ENCODE results near the gene MPO.

MPO gene

DNA sequence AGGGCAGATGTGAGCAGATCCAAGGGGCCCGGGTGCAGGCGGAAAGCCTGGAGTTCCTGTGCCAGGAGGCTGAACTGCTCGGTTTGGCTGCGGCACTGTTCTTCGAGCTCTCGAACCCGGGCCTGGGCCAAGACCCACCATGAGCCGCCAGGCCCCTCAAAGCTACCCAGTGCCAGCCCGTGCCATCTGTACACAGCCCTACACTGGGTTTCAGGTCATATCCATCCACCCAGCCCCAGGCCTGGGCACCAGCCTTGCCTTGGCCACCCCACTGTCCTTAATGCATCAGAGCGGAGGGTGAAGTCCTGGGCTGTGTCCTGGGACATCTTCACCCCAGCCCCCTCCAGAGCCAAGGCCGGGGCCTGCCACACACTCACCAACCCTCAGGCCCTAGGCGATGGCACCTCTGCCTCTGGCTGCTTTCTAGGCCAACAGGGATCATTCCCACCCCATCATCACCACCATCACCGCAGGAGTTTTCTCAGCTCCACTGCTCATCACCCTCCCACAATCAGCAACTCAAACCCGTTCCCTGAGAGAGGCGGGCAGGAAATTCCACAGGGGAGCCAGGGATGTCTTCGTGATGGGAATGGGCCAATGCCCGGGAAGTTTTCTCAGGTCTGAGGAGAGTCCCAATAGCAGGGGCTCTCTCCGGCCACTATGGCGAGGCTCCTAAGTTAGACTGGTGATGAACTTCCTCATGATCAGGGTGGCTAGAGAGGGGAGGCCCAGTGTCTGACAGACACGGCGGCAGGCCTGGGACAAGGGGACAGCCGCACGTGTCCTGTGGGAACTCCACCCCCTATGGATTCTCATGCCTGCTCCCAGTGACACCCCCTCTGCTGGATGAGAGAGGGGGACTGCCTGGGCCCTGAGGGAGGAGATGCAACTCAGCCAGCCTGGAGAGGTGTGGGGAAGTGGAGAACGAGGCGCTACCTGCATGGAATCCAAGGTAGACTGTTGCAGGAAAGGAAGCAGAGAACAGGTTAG lies 38.7 kb upstream of the MPO start:
- DNase-seq, result no peak

GRCh38 chr17:58318627-58319172 lies 38.0 kb upstream of the MPO start:
- no peak for DNase-seq

GRCh38 chr17:58318065-58318481 lies 37.3 kb upstream of the MPO start:
- DNase-seq, result no peak

DNA sequence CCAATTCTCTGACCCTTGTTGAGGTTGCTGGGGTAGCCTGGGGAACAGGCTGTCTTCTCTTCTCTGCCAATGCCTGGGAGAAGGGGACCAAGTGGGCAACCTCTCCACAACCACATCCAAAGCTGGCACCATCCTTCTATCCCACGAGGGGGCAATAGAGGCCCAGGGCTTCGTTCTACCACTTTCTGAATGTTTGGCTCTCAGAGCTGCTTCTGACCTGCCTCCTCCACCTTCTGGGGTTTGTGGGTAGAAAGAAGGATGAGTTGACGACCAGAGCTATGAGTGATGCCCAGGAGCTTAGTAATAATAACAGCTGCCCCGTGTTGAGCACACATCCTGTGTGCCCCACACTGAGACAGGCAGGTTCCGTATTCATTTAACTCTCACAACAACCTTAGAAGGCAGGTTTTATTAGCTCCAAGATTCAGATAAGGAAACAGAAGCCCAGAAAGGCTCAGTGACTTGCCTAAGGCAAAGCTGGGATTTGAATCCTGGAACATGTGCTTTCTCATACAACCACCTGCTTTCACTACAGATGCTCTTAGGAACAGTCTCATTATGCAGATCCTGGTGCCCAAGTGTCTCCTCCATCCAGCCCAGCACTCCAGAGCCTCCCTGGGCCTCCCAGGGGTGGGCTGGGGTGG lies 36.8 kb upstream of the MPO start:
- peak; percentile 81 to 87 for DNase-seq

GRCh38 chr17:58316260-58316960 lies 35.7 kb upstream of the MPO start:
- DNase-seq, result no peak

- DNase-seq, result no peak
Observed at GRCh38 chr17:58315750-58316149, 35.0 kb upstream of the MPO start.

DNA sequence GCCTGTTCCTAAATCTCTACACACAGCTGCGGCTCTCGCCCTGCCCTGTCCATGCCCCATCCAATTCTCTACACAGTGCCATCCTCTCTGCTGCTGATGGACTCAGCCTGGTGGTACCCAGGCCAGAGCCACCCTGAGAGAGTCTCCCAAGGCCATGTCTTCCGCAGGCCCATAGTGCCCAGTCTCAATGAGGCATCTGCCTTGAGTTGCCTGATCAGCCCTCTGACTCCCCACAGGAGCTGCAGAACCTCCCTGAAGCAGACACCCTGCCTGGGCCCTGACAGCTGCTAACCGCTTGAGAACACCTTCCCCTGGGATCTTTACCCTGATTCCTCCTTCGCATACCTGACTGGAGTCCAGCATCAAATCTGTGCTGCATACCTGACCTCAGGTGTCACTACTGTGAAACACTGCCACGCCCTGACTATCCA lies 34.6 kb upstream of the MPO start:
- no peak for DNase-seq

DNA sequence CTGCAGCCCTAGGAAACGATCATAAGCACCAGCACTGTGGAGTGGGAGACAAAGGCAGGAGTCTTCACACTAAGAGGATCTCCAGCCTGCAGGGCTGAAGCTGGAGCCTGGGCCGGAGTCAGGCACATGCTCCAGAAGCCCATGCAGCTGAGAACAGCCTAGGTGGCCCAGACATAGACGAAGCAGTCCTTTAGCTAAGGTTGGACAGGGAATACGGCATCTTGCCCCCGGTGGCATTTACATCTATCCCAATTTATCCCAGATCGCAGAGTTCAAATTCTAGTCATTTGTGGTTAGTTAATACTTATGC lies 33.9 kb upstream of the MPO start:
- DNase-seq, result no peak

GRCh38 chr17:58313815-58314705 lies 33.3 kb upstream of the MPO start:
- DNase-seq, result no peak

GRCh38 chr17:58312829-58313228 lies 32.1 kb upstream of the MPO start:
- no peak for DNase-seq

DNA sequence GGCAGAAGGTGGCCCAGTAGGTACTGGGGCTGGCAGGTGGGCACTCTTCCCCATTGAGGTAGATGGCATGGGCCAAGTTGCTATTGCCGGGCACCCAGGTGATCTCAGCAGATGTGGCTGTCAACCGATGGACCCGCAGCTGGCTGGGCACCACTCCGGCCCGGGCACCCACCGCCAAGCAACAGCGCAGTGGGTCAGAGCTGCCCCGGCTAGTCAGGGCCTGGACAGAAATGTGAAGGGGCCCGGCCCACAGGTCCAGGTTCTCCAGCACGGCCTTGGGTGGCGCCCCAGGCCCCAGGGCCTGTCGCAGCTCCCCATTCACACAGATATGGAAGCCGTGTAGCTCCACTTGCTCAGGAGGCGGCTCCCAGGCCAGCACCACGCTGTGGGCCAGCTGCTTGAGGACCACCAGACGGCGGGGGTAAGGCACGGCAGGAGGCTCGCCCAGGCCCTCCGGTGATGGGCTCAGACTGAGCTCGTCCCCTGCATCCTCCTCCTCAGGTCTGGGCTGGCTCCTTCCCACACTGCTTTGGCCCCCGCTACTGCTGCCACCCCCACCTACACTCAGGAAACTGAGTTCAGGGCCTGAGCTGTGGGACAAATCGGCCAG lies 31.4 kb upstream of the MPO start:
- no peak for DNase-seq

GRCh38 chr17:58311429-58311894 lies 30.7 kb upstream of the MPO start:
- no peak for DNase-seq

DNA sequence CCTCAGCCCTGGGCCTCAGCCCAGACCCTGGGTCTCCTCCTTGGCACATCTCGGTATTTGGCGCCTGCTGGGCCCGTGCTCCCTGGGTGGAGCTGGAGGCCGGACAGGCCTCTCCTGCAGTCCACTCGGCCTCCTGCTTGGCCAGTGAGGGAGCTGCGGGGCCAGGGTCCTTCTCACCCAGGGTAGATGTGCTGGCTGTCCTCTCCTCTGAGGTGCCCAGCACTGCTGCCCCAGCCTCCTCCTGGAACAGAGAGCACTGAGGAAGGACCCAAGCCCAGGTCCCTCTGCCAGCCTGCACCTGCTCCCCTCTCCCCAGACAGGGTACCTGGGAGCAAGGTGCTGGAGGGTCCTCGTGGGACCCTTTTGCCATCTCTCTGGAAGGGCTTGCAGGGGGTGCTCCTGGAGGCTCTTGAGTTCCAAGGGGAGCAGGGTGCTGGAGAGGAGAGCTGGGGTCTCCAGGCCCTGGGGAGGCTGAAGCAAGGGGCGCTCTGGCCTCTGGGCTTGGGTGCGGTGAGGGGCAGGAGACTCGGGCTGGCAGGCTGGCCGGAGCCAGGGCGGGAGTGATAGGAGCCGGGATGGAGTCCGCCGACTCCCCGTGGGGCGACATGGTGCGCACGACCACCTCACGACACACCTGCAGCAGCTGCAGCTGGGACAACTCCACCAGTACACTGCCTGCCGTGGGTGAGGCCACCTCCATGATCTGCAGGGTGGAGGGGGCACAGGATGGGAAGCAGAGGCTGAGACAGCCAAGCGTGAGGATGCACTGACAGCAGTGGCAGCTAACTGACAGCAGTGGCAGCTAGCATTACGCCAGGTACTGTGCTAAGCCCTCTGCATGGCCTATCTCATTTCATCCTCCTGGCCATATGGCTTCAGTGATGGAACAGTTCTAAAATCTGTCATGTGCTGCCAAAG lies 30.0 kb upstream of the MPO start:
- no peak for DNase-seq

DNA sequence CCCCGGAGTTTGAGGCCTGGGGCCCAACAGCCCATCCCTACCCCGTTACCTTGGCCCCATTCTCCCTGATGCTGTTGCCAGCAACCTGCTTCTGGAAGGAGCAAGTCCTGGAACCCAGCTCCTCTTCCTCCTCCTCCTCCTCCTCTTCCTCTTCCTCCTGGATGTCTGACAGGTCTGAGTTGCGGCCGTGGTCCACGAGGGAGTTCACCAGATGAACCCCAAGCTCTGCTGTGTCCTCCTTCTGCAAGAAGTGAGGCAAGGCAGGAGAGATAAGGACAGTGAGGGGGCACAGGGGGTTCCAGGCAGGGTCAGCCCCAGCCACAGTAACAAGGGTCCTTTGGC lies 29.2 kb upstream of the MPO start:
- DNase-seq, result no peak

DNA sequence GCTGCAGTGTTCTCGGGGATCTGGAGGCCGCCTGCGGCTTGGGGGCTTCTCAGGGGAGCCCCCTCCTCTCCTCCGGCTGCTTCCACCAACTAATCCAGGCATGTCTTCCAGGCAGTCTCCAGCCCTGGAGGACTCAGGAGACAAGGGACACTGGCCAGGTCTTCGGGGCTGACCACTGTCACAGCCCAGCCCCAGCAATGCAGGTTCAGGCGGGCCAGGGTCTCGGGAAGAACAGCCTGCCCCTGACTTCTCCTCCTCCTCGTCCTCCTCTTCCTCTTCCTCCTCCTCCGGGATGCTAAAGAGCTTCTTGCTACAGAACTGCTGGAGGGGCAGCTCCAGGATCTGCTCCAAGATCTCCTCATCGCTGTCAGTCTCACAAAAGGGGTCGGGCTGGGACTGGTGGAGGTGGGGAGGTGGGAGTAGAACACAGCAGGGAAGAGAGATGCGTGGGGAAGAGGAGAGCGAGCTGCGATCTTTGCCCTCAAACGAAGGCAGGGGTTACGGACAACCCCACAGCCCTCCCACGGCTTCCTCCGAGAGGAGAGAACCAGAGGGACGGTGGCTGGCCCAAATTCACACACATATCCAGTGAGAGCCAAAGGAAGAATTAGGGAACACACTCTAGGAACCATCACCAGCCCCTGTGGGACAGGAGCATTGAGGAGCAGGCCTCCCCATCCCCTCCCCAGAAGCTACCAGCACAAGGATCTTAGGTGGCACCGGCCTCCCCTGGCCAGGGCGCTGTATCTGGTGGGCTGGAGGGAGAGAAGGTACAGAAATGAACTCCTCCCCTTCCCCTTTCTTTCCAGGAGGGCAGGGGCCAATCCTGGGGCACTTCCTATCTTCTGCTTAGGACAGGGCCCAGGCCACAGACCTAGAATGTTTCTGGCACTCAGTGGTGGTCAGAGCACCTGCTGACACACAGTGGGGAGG lies 28.5 kb upstream of the MPO start:
- DNase-seq, result no peak

DNA sequence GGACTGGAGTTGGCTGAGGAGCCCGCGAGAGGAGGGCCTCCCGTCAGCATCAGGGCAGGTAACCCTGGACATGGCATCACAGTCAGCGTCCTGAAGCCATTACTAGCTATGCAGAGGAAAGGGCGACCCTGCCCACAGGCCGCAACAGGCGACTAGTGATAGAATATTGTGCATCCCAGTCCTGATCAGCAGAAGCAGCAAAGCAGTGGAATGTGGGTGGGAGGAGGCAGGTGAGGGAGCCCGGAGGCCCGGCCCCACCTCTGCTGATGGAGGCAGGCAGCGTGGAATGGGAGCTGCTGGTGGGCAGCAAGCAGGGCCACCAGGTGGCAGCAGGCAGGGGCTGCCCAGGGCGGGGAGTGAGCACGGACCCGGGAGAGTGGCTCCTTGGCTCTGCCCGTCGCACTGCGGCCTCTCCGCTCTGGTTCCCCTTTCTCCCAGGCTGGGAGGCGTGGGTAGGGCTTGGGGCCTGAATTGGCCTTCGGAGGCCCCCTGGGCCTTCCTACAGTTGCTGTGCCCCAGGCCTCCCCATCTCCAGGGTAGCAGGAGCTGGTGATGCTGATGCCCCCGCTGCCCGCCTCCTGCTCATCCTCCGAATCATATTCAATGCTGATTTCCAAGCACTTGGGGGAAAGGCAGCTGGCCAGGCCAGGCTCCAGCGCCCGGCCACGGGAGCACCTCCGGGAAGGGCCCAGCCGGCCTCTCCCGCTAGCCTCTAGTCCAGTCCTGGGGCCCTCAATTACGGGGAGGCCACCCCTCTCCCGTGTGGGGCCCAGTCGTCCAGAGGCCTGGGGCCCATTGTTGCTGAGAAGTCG lies 27.6 kb upstream of the MPO start:
- DNase-seq, result no peak

DNA sequence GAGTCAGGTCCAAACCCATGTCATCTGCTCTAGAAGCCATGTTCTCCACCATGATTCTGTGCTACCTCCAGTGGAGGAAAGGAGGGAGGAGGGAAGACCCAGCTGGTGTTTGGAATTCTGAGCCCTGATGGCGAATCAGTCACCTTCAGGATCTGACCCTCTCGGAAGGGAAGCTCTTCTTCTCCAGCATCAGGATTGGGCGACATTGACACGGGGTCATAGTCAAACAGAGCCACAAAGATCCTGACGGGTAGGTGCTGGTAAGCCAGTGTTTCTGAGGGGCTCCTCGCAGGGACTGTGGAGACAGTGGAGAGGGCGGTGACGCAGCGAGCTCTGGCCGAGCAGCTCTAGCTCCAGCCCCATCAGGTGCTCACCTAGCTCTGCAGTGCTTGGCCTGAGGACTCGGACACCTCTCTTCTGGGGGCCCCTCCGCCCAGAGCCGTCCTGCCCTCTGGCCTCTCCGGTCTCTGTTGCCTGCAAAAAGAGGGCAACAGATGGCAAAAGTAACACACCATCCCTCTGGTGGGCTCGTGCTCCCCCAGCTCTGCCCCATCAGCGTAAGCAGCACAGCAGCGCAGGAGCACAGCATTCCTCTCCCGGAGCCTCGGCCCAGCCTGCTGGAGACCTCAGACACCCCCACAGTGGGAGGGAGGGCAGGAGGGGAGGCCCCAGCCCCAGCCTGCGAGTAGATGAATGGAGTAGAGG lies 26.9 kb upstream of the MPO start:
- DNase-seq, result no peak
